ENCODE data around the gene GTF2H1.
"Not testable (repeated sequence)": the region's sequence is repeated elsewhere in the genome, so short reads cannot be mapped to it uniquely, and the experiment has no call there.

The GTF2H1 gene

GRCh38 chr11:18369398-18369797 lies 47.0 kb downstream of the GTF2H1 start:
- FAIRE-seq (no peak), DNase-seq (ENCODE audit: extremely low spot score, insufficient read length, low read depth) (no peak)

GRCh38 chr11:18371279-18371678 lies 48.9 kb downstream of the GTF2H1 start:
- DNase-seq (ENCODE audit: extremely low spot score, insufficient read length, low read depth), result no peak
- FAIRE-seq, result no peak

GRCh38 chr11:18372201-18372600 lies 49.8 kb downstream of the GTF2H1 start:
- FAIRE-seq, result no peak
- no peak for DNase-seq (ENCODE audit: extremely low spot score, insufficient read length, low read depth)

GRCh38 chr11:18374956-18375355 lies 52.6 kb downstream of the GTF2H1 start:
- no peak for FAIRE-seq
- no peak for DNase-seq (ENCODE audit: extremely low spot score, insufficient read length, low read depth)

DNA sequence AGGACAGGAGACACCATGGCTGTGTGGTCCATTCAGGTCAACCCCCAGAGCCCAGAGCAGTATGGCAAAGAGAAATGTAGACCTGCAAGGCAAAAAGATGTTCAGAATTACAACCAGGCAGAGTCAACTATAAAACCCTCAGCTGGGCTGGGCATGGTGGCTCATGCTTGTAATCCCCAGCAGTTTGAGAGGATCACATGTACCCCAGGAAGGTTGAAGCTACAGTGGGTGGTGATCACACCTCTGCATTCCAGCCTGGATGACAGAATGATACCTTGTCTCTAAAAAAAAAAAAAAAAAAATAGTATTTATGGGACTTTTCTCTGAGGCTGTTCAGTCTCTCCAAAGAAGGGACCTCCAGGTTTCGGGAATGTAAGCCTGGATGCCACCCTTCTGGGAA lies 53.6 kb downstream of the GTF2H1 start:
- FAIRE-seq, result no peak
- DNase-seq (ENCODE audit: extremely low spot score, insufficient read length, low read depth), result no peak

DNA sequence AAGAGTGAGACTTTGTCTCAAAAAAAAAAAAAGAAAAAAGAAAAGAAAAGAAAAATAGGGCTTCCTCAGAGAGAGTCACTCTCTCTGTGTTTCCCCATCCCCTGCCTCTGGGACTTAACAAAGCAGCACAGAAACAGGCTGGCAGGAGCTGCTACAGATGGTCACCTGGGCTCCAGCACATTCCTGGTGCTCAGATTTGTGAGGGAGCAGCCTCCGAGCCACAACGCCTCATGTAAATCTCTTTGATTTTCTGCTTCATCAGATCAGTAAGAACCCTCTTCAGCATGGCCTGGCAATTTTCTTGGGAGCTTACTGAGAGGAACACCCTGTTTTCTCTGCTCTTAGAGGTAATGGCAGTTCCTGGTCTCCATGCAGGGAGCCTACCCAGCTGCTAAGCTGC lies 56.8 kb downstream of the GTF2H1 start:
- DNase-seq (ENCODE audit: extremely low spot score, insufficient read length, low read depth) (no peak), FAIRE-seq (no peak)

GRCh38 chr11:18383388-18384156 lies 61.2 kb downstream of the GTF2H1 start:
- peak; percentile 84 for FAIRE-seq
- peak; percentile 46 for DNase-seq (ENCODE audit: extremely low spot score, insufficient read length, low read depth)

GRCh38 chr11:18384157-18384641 lies 61.8 kb downstream of the GTF2H1 start:
- peak; percentile 70 for FAIRE-seq
- peak; percentile 33 for DNase-seq (ENCODE audit: extremely low spot score, insufficient read length, low read depth)

DNA sequence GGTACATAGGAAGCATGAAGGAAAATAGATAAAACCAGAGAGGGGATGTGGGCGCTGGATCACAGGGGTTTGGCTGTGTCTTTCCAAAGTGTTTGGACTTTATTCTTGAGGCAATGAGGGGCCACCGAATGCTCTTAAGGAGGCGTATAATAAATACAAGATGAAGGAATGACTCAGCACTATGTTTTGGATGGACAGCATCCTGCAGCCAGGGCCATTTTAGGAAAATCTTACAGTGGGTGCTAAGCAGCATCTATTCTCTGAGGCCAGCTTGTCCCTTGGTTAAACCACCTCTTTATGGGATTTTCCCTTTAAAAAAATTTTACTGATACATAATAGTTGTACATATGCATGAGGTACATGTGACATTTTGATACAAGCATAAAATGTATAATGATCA lies 67.7 kb downstream of the GTF2H1 start:
- no peak for FAIRE-seq
- no peak for DNase-seq (ENCODE audit: extremely low spot score, insufficient read length, low read depth)

- DNase-seq (ENCODE audit: extremely low spot score, insufficient read length, low read depth), result no peak
- no peak for FAIRE-seq
Observed at GRCh38 chr11:18392434-18393321, 70.3 kb downstream of the GTF2H1 start.

GRCh38 chr11:18393581-18394274 lies 71.4 kb downstream of the GTF2H1 start:
- DNase-seq (ENCODE audit: extremely low spot score, insufficient read length, low read depth) (no peak), FAIRE-seq (no peak)

- FAIRE-seq (peak; percentile 72), DNase-seq (ENCODE audit: extremely low spot score, insufficient read length, low read depth) (peak; percentile 93)
Observed at GRCh38 chr11:18394275-18394927, 72.0 kb downstream of the GTF2H1 start, which contains the start of gene LDHA. TSS of gene LDHA (plus strand) at chr11:18394563. CDS start at chr11:18396843, 2,280 bp downstream.

DNA sequence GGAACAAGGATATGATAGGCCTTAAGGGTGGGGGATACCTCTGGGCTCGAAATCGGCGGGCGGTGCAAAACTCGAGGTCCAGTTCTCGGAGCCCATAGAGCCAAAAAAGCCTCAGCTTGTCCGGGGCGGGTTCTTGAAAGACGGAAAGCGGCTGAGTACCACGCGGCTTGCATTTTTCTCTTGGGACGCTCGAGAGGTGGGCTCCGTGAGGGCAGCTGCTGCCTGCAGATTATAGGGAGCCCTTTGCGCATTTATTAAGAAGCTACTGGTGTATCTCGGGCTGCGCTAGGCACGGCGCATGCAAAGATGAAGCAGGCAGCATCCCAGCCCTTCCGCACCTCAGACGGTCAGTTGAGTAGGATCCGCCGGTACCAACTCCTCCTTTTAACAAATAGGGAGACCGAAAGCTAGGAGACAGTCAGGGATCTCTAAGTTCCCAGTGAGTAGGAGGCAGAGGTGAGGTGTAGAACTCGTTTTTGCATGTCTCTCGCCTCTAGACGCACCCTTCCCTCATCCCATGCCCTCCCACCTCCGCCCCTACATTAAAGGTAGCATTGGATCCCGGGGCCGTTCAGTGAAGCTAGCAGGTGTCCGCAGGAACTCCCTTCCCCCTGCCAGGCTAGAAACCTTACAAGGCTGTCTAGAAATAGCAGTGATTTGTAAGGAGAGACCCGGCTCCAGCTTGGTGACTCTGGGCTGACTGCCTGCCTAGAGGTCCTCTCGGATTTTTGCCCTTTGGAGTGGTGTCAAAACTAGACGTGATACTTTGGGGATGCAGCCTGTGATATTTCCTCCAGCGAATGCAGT lies 72.8 kb downstream of the GTF2H1 start:
- FAIRE-seq (no peak), DNase-seq (ENCODE audit: extremely low spot score, insufficient read length, low read depth) (no peak)

- FAIRE-seq, result peak; percentile 92
Observed at GRCh38 chr11:18395735-18396504, 73.6 kb downstream of the GTF2H1 start.

GRCh38 chr11:18397921-18398320 lies 75.6 kb downstream of the GTF2H1 start:
- DNase-seq (ENCODE audit: extremely low spot score, insufficient read length, low read depth), result no peak
- no peak for FAIRE-seq

More at GRCh38 chr11:18395735-18396504, 73.6 kb downstream of the GTF2H1 start:
- DNase-seq (ENCODE audit: extremely low spot score, insufficient read length, low read depth), result peak; percentile 93

GRCh38 chr11:18401077-18401476 lies 78.7 kb downstream of the GTF2H1 start:
- FAIRE-seq; DNase-seq (ENCODE audit: extremely low spot score, insufficient read length, low read depth): not testable (repeated sequence)

- no peak for DNase-seq (ENCODE audit: extremely low spot score, insufficient read length, low read depth)
- FAIRE-seq, result no peak
Observed at GRCh38 chr11:18404062-18404461, 81.7 kb downstream of the GTF2H1 start.

DNA sequence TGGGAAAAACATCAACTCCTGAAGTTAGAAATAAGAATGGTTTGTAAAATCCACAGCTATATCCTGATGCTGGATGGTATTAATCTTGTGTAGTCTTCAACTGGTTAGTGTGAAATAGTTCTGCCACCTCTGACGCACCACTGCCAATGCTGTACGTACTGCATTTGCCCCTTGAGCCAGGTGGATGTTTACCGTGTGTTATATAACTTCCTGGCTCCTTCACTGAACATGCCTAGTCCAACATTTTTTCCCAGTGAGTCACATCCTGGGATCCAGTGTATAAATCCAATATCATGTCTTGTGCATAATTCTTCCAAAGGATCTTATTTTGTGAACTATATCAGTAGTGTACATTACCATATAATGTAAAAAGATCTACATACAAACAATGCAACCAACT lies 85.0 kb downstream of the GTF2H1 start:
- FAIRE-seq; DNase-seq (ENCODE audit: extremely low spot score, insufficient read length, low read depth): not testable (repeated sequence)
